Fibroblast of skin of right biceps (primary cell): ENCODE data around the gene CEMP1.

ENCODE experiments used
- DNase-seq: peaks from one replicate; pipeline ENCODE4 v3.0.0-alpha.2; 2013

Gene CEMP1

DNA sequence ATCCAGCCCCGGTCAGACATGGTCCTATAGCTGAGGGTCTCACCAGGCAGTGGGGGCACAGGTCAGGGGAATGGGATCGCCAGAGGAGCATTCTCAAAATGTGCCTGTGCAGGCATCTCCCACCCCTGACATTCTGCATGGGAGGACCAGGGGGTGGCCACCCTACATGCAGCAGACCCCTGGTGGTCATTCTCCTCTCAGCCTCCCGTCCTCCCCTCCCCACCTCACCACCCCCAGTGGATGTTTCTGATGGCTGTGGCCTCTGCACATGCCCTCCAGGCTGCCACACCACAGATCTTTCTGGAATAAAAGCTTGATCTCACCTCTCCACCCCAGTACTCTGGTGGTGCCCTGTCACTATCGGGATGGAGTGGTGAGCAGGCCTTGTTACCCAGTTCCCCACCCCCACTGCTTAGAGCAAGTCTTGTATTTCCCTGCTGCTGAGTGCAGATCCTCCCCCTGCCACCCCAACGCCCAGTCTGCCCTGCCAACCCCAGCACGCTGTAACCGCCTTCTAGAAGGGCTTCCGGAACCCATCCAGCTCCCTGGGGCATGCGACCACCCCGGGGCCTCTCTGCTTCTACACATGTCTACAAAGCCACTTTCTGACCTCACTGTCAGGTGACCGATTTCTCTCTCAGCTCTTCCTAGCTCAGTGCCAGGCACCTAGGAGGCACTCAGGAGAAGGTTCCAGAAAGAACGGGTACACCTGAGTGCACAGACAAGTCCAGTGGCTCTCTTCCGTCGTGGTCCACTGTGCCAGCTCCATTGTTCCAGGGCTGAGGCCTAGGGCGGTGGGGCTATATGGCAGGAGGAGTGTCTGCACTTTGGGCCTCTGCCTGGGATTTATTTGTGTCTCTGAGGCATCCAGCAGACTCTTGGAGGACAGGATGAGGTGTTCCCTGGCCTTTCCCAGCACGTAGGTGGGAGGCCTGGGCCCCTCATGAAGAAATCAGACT, 47.0 kb downstream of the CEMP1 start:
- DNase-seq: no peak

DNA sequence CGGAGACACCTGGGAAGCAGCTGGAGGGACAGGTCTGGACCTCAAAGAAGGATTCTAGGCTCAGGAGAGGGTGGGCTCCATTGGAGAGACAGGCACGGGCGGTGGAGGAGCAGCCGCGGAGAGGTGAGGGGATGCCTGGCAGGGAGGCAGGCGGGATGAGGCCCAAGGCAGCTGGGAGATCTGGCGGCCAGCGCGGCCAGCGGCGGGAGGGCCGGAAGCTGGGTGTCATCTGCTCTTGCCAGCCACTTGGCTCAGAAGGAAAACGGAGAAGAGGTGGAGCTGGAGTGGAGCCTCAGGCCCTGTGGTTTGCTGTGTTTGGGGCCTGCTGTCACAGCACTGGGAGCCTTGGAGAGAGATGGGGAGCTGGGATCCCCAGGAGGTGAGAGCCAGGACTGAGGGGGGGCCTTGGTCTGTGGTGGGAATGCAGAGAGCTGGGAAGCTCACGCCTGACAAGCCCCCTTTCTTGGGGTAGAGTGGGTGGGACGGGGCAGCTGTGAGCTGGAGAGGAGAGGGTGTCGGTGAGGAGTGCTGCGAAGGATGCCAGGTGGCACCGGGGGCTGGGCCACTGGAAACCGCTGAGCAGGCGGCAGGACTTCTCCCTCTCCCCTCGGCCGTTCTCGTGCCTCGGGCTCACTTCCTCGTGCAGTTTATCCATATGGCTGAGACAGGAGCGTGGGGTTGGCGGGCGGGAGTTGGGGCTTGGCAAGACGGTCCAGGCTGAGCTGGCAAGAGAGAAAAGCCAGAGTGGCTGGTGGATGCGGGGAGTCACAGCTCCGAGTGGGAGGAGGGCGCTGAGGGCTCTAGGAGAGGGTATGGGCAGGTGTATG, 48.3 kb downstream of the CEMP1 start:
- DNase-seq: peak; percentile 59

DNA sequence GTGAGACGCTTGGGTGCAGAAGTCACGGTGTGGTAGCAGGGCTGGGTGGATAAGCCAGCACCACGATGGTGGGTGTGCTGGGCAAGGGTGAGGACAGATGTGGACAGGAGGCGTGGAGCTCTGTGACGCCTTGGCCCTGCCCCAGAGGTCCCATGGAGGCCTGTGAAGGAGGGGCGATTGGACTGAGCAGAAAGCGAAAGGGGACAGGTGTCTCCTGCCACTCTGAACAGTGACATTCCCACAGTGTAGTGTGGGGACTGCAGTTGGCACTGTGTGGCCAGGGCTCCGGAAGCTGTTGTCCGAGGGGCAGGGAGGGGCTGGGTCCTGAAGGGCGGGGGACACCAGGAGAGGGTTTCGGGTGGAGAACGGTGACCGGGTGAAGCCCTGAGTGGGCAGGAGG, 49.0 kb downstream of the CEMP1 start:
- DNase-seq: no peak

- no peak for DNase-seq
These were observed 49.5 kb downstream of the CEMP1 start for GRCh38 chr16:2481676-2482075.

GRCh38 chr16:2480948-2481347, 50.3 kb downstream of the CEMP1 start:
- DNase-seq: no peak
